Activated CD8-positive, alpha-beta memory T cell treated with anti-CD3 and anti-CD28 coated beads, Interleukin-2, amount 50 U/mL, for 48 hours (primary cell): Measurements from ENCODE around the gene ARPP21.
A peak's percentile ranks its signal among the peaks of the same experiment; 100 is the strongest.
"Not testable (repeated sequence)": the region's sequence is repeated elsewhere in the genome, so short reads cannot be mapped to it uniquely, and the experiment has no call there.

Experiments
- DNase-seq: peaks from one replicate; pipeline ENCODE4 v3.0.0-alpha.2; 2020

Gene ARPP21

GRCh38 chr3:35639254-35640186 lies at the start of gene ARPP21:
ARPP21 (plus strand) TSS chr3:35639525; CDS start chr3:35681752, 42,227 bp downstream.
- peak; percentile 50 for DNase-seq

- no peak for DNase-seq
Observed at GRCh38 chr3:35592589-35593295, 46.6 kb upstream of the ARPP21 start.

GRCh38 chr3:35594739-35595138 lies 44.6 kb upstream of the ARPP21 start:
- DNase-seq, result no peak

GRCh38 chr3:35596335-35596995 lies 42.9 kb upstream of the ARPP21 start:
- DNase-seq, result no peak

GRCh38 chr3:35597490-35597889 lies 41.8 kb upstream of the ARPP21 start:
- DNase-seq, result no peak

- no peak for DNase-seq
Observed at GRCh38 chr3:35598804-35599203, 40.5 kb upstream of the ARPP21 start.

- no peak for DNase-seq
Observed at GRCh38 chr3:35601959-35602358, 37.4 kb upstream of the ARPP21 start.

- no peak for DNase-seq
Observed at GRCh38 chr3:35602395-35602936, 36.9 kb upstream of the ARPP21 start.

GRCh38 chr3:35616346-35616745 lies 23.0 kb upstream of the ARPP21 start:
- no peak for DNase-seq

- no peak for DNase-seq
Observed at GRCh38 chr3:35617370-35617769, 22.0 kb upstream of the ARPP21 start.

GRCh38 chr3:35620238-35620637 lies 19.1 kb upstream of the ARPP21 start:
- not testable (repeated sequence) for DNase-seq

- DNase-seq, result no peak
Observed at GRCh38 chr3:35624698-35625097, 14.6 kb upstream of the ARPP21 start.

- no peak for DNase-seq
Observed at GRCh38 chr3:35633332-35634124, 5.8 kb upstream of the ARPP21 start.

GRCh38 chr3:35635407-35635806 lies 3.9 kb upstream of the ARPP21 start:
- DNase-seq, result no peak

- no peak for DNase-seq
Observed at GRCh38 chr3:35635926-35636683, 3.2 kb upstream of the ARPP21 start.

- no peak for DNase-seq
Observed at GRCh38 chr3:35638251-35638979, 910 bp upstream of the ARPP21 start.

GRCh38 chr3:35638980-35639253 lies 408 bp upstream of the ARPP21 start:
- DNase-seq, result no peak

- DNase-seq, result no peak
Observed at GRCh38 chr3:35640190-35641165, 1.2 kb downstream of the ARPP21 start.

GRCh38 chr3:35641331-35641730 lies 2.0 kb downstream of the ARPP21 start:
- no peak for DNase-seq
